HG03045 (cell line): ENCODE results near the gene LIMK2.

ENCODE experiments used
- ATAC-seq: cut with Tn5 transposase; IDR thresholded peaks from one replicate; pipeline ENCODE4 v1.9.1; 2021; ENCODE audit warnings: mild to moderate bottlenecking, moderate library complexity; ENCODE audit not compliant: unreplicated experiment

Gene LIMK2

DNA sequence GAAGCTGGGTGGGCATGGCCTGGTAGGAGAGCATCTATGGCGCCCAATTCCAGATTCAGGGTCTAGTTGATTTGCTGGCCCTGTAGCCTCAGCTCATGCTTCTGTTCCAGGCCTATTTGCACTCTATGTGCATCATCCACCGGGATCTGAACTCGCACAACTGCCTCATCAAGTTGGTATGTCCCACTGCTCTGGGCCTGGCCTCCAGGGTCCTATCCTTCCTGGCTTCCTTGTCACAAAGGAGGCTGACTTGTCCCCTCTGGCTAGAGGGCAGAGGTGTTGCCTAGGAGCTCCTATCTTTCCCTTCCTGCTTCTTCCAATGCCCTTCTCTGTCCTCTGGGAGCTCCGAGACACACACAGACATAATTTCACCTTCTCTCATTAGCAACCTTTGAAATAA lies 58.9 kb downstream of the LIMK2 start:
- ATAC-seq: no peak

DNA sequence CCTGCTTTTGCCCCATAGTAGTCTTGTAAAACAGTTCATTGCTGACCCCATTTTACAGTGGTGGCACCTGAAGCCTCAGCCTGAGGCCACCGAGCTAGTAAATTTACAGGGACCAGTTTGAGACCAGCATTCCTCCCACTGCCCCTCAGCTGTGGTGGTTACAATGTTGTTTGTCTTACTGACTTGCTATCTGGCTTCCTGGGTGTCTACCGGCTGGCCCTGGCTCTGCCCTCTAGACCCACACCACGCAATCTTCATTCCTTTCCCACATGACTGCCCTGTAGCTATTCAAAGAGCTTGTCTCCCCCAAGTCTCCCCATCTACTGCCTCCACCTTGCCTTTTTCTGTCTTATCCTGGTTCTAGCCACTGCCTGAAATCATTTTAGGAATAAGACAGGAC lies 59.4 kb downstream of the LIMK2 start:
- ATAC-seq: no peak

DNA sequence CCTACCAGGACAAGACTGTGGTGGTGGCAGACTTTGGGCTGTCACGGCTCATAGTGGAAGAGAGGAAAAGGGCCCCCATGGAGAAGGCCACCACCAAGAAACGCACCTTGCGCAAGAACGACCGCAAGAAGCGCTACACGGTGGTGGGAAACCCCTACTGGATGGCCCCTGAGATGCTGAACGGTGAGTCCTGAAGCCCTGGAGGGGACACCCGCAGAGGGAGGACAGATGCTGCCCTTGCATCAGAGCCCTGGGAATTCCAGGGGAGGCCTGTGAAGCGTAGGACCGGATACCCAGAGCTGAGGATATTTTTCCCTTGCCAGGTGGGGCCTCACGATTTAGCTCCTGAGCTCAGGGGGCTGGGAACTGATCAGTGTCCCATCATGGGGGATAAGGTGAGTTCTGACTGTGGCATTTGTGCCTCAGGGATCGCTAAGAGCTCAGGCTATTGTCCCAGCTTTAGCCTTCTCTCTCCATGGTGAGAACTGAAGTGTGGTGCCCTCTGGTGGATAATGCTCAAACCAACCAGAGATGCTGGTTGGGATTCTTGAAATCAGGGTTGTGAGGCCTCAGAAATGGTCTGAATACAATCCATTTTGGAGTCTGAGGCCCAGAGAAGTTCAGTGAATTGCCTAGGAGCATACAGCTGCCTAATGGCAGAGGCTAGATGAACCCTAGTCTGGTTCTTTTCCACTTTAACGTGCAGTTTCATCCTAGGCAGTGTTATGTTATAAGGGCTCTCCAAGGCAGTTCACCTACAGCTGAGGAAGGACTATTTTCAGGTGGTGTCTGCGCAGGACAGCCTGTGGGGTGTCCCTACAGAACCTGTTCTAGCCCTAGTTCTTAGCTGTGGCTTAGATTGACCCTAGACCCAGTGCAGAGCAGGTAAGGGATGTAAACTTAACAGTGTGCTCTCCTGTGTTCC lies 60.7 kb downstream of the LIMK2 start:
- no peak for ATAC-seq

DNA sequence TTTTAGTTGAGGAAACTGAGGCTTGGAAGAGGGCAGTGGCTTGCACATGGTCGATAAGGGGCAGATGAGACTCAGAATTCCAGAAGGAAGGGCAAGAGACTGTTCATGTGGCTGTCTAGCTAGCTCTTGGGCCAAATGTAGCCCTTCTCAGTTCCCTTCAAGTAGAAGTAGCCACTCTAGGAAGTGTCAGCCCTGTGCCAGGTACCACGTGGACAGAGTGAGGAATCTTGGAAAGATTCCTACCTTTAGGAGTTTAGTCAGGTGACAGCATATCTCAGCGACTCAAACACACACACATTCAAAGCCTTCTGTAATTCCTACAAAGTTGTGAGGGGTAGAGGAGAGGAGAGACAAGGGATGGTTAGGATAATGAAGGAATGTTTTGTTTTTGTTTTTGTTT lies 61.9 kb downstream of the LIMK2 start:
- ATAC-seq: no peak

DNA sequence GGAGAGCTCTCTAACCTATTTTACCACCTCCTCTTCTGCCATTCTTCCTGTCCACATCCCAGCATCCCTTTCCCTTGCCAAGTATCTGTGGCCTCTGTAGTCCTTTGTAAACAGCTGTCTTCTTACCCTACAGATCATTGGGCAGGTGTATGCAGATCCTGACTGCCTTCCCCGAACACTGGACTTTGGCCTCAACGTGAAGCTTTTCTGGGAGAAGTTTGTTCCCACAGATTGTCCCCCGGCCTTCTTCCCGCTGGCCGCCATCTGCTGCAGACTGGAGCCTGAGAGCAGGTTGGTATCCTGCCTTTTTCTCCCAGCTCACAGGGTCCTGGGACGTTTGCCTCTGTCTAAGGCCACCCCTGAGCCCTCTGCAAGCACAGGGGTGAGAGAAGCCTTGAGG lies 62.9 kb downstream of the LIMK2 start:
- no peak for ATAC-seq

DNA sequence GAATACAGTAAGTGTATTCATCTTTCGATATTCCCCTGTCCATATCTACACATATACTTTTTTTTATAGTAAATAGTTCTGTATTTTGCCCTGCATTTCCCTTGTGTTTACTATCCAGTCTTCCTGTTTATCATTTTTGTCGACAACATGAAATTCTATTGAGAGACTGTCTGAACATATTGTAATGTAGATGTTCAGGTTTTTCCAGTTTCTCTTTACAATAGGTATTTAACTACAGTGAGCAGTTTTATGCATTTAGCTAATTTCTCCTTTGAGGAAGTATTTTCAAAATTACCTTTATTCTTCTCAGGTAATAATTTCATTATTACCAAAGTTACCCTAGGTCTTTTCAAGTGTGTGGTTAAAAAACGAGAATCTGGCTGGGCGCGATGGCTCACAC lies 63.5 kb downstream of the LIMK2 start:
- ATAC-seq: no peak

DNA sequence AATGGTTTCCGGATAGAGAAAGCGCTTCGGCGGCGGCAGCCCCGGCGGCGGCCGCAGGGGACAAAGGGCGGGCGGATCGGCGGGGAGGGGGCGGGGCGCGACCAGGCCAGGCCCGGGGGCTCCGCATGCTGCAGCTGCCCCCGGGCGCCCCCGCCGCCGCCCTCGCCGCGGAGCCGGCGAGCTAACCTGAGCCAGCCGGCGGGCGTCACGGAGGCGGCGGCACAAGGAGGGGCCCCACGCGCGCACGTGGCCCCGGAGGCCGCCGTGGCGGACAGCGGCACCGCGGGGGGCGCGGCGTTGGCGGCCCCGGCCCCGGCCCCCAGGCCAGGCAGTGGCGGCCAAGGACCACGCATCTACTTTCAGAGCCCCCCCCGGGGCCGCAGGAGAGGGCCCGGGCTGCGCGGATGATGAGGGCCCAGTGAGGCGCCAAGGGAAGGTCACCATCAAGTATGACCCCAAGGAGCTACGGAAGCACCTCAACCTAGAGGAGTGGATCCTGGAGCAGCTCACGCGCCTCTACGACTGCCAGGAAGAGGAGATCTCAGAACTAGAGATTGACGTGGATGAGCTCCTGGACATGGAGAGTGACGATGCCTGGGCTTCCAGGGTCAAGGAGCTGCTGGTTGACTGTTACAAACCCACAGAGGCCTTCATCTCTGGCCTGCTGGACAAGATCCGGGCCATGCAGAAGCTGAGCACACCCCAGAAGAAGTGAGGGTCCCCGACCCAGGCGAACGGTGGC lies 64.5 kb downstream of the LIMK2 start:
- ATAC-seq: no peak

DNA sequence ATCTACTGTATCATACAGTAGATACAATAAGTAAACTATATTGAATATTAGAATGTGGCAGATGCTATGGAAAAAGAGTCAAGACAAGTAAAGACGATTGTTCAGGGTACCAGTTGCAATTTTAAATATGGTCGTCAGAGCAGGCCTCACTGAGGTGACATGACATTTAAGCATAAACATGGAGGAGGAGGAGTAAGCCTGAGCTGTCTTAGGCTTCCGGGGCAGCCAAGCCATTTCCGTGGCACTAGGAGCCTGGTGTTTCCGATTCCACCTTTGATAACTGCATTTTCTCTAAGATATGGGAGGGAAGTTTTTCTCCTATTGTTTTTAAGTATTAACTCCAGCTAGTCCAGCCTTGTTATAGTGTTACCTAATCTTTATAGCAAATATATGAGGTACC lies 65.6 kb downstream of the LIMK2 start:
- no peak for ATAC-seq

DNA sequence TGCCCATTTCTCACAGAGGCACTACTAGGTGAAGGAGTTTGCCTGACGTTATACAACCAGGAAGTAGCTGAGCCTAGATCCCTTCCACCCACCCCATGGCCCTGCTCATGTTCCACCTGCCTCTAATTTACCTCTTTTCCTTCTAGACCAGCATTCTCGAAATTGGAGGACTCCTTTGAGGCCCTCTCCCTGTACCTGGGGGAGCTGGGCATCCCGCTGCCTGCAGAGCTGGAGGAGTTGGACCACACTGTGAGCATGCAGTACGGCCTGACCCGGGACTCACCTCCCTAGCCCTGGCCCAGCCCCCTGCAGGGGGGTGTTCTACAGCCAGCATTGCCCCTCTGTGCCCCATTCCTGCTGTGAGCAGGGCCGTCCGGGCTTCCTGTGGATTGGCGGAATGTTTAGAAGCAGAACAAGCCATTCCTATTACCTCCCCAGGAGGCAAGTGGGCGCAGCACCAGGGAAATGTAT lies 66.1 kb downstream of the LIMK2 start:
- no peak for ATAC-seq

DNA sequence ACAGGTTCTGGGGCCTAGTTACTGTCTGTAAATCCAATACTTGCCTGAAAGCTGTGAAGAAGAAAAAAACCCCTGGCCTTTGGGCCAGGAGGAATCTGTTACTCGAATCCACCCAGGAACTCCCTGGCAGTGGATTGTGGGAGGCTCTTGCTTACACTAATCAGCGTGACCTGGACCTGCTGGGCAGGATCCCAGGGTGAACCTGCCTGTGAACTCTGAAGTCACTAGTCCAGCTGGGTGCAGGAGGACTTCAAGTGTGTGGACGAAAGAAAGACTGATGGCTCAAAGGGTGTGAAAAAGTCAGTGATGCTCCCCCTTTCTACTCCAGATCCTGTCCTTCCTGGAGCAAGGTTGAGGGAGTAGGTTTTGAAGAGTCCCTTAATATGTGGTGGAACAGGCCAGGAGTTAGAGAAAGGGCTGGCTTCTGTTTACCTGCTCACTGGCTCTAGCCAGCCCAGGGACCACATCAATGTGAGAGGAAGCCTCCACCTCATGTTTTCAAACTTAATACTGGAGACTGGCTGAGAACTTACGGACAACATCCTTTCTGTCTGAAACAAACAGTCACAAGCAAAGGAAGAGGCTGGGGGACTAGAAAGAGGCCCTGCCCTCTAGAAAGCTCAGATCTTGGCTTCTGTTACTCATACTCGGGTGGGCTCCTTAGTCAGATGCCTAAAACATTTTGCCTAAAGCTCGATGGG lies 66.7 kb downstream of the LIMK2 start:
- ATAC-seq: no peak

DNA sequence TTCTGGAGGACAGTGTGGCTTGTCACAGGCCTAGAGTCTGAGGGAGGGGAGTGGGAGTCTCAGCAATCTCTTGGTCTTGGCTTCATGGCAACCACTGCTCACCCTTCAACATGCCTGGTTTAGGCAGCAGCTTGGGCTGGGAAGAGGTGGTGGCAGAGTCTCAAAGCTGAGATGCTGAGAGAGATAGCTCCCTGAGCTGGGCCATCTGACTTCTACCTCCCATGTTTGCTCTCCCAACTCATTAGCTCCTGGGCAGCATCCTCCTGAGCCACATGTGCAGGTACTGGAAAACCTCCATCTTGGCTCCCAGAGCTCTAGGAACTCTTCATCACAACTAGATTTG lies 67.2 kb downstream of the LIMK2 start:
- no peak for ATAC-seq

DNA sequence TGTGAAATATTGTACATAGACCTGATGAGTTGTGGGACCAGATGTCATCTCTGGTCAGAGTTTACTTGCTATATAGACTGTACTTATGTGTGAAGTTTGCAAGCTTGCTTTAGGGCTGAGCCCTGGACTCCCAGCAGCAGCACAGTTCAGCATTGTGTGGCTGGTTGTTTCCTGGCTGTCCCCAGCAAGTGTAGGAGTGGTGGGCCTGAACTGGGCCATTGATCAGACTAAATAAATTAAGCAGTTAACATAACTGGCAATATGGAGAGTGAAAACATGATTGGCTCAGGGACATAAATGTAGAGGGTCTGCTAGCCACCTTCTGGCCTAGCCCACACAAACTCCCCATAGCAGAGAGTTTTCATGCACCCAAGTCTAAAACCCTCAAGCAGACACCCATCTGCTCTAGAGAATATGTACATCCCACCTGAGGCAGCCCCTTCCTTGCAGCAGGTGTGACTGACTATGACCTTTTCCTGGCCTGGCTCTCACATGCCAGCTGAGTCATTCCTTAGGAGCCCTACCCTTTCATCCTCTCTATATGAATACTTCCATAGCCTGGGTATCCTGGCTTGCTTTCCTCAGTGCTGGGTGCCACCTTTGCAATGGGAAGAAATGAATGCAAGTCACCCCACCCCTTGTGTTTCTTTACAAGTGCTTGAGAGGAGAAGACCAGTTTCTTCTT lies 67.9 kb downstream of the LIMK2 start:
- no peak for ATAC-seq

DNA sequence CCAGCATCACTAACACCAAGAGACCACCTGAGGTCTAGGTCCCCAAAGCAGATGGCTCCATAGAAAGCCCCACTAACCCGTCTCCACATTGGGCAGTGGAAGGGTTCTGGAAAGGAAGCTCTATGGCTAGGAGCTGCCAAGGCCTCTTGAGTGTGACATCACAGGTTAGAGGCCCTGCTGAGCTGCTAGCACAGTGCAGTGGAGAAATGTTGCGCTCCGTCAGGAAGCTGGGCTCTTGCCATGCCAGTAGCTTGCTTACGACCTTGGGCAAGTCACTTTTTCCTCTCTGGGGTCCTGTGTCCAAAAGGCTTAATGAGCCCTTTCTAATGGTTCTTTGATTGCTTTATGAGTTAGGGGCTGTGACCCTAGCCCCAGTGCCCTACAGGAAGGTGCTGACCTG lies 69.6 kb downstream of the LIMK2 start:
- ATAC-seq: no peak

DNA sequence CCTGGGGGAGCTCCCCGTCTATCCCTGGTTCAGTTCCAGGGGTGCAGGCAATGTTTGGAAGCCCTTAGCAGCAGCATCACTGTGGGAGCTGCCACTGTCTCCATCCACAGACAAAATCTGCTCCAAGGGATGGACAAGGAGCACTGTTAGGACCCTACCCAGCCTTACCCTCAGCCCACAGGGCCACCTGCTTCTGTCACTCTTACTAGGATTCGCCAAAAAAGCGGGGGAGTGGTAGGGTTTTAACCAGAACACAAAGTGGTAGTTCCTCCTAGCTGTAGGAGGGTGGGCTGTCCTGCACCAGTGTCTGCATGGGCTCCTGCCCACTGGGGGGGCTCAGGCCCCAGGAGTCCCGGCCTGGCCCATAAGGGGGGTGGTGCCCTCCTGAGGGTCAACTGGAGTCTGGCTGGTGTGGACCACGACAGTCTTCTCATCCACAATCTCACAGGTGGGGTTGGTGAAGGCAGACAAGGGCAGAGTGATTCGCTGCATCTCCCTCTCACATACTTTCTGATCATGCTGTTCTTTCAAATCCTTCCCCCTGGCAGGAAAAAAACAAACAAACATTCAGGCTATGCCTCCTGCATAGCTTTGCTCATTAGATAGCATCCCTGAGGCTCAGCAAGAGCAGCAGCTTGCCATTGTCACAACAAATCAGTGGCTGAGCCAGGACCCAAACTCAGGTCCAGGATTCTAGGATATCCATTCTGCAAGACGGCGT lies 70.8 kb downstream of the LIMK2 start:
- no peak for ATAC-seq

DNA sequence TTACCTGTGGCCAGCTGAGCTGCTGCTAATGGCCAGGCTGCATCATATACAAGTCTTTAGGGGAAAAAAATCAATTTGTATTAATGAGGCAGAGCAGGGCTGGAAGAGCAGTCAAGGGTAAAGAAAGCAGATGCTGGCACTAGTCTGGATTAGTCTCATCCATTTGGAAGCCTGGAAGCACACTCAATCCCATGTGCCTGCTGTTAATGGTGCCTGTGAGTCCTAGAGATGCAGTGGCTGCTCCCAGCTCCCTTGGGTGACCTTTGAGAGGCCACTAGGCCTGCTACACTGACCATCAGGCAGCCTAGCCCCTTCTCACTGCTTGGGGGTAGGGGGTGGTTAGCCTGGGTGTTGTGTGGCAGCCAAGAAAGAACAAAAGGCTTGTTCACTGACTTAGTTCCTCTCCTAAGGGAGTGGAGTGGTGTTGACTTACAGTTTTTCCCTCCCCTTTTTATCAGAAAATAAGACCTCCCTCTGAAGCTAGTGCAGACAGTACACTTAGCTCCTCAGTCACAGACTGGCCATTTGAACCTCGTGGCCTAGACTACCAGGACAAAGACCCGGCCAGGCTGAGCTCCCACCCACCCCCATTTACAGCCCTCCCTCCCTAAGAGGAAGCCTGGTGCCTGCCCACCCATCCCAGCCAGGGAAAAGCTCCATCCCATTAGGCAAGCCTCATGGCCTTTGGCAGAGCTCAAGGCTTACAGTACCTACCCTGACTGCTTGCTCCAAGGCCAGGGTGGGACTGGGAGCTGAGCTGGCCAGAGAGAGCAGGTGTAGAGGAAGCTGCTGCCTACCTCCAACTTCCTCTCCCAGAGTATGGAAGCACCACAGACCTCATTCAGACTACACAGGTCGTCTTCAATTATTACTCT lies 72.4 kb downstream of the LIMK2 start:
- ATAC-seq: no peak

DNA sequence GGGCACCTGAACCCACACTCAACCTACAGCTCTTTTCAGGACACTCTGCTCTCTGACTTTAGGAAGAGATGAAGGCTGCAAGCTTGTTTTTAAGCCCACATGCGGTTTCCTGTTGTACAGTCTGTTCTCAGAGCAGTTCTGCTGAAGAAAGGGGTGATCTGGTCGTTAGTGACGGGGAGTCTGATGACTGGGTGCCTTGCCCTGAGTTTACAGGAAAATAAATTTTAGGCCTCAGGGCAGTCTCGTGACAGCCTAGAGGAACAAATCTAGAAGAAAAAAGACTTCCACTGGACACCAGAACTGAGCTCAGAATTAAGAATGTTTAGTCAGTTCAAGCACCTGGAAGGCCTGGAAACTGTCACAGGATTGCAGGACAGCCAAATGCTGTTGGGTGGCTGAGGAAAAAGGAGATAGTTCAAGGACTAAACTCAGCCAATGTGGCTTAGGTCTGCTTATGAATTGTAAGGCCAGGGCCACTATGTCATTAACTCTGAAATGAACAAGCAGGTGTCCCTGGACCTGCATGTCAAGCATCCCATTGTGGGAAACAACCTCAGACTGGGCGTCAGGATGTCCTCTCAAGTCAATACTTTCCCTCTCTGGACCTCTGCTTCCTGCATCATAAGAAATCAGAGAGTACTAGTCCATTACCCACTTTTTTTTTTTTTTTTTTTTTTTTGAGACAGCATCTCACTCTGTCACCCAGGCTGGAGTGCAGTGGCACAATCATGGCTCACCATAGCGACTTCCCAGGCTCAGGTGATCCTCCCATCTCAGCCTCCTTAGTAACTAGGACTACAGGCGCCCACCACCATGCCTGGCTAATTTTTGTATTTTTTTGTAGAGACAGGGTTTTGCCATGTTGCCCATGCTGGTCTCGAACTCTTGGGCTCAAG lies 74.5 kb downstream of the LIMK2 start:
- no peak for ATAC-seq

DNA sequence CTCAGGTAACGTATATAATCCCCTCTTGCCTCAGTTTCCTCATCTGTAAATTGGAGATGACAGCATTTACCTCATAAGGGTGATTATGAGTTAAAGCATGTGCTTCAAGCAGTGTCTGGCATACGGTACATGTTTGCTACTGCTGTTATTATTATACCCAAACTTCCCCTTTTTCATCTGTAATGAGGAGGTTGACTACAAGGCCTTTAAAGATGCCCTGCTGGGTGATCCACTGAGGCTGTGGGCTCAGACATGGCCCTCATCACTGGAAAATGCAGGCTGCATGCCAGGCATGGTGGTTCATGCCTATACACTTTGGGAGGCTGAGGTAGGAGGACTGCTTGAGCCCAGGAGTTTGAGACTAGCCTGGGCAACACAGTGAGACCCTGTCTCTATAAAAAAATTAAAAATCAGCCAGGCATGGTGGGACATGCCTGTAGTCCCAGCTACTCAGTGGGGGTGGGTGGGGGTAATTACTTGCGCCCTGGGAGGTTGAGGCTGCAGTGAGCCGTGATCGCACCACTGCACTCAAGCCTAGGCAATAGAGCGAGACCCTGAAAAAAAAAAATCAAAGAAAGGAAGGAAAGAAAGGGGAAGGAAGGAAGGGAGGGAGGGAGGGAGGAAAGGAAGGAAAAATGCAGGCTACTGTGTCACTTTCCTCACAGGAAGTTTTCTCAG lies 75.9 kb downstream of the LIMK2 start:
- ATAC-seq: no peak
